Liver (tissue), 9 donors: Measurements from ENCODE around the gene SPARC. TPM values are rescaled to one million over a fixed set of nuclear protein-coding genes. Genes with fewer than 3 reads are reported as not detected.

ENCODE experiments used
- DNase-seq: peaks from one replicate; pipeline ENCODE4 v3.0.0-alpha.2; 2017; ENCODE audit warnings: low spot score
- H3K27ac ChIP-seq, 2 donors: one replicate each; pipeline ENCODE4 v1.7.0; 2013; ENCODE audit warnings: inconsistent platforms in 2 of 2, low read length in 2 of 2, control low read depth in 1 of 2, low read depth in 1 of 2, mild to moderate bottlenecking in 1 of 2
- H3K27me3 ChIP-seq, 4 donors: one replicate each; pipeline versions ENCODE4 v1.6.1 to v1.7.0; 2013; ENCODE audit warnings: low read length in 3 of 4, inconsistent platforms in 1 of 4, mild to moderate bottlenecking in 1 of 4, moderate library complexity in 1 of 4; ENCODE audit not compliant: control insufficient read depth in 4 of 4, insufficient read depth in 4 of 4
- H3K36me3 ChIP-seq, 4 donors: one replicate each; pipeline versions ENCODE4 v1.6.1 to v1.7.0; 2013; ENCODE audit warnings: low read length in 3 of 4, mild to moderate bottlenecking in 3 of 4, low read depth in 1 of 4, moderate library complexity in 1 of 4; ENCODE audit not compliant: control insufficient read depth in 4 of 4, insufficient read depth in 3 of 4
- H3K4me1 ChIP-seq, 4 donors: one replicate each; pipeline versions ENCODE4 v1.6.1 to v1.7.0; 2013; ENCODE audit warnings: low read length in 3 of 4, mild to moderate bottlenecking in 3 of 4, moderate library complexity in 1 of 4; ENCODE audit not compliant: control insufficient read depth in 4 of 4, insufficient read depth in 4 of 4
- H3K4me3 ChIP-seq, 3 donors: one replicate each; pipeline versions ENCODE4 v1.6.1 to v1.7.0; 2013; ENCODE audit warnings: low read length in 3 of 3, control low read depth in 1 of 3, low read depth in 1 of 3, mild to moderate bottlenecking in 1 of 3
- H3K9ac ChIP-seq, 2 donors: one replicate each; pipeline ENCODE4 v1.7.0; 2013; ENCODE audit warnings: low read length in 2 of 2, mild to moderate bottlenecking in 2 of 2, moderate library complexity in 2 of 2, control low read depth in 1 of 2, low read depth in 1 of 2
- H3K9me3 ChIP-seq, 4 donors: one replicate each; pipeline versions ENCODE4 v1.6.1 to v1.7.0; 2013; ENCODE audit warnings: low read length in 3 of 4; ENCODE audit not compliant: control insufficient read depth in 4 of 4
- EGR1 ChIP-seq, 2 donors: IDR thresholded peaks; 2 replicates each; pipeline ENCODE4 v1.6.1; 2016 to 2018; ENCODE audit warnings: antibody characterized with exemption in 2 of 2, low read depth in 2 of 2
- FOXA1 ChIP-seq: IDR thresholded peaks from 2 replicates; pipeline ENCODE4 v1.6.1; 2016; ENCODE audit warnings: antibody characterized with exemption
- FOXA2 ChIP-seq: IDR thresholded peaks from 2 replicates; pipeline ENCODE4 v1.6.1; 2016; ENCODE audit warnings: antibody characterized with exemption
- GABPA ChIP-seq, 2 donors: IDR thresholded peaks in 1 of 2; conservative IDR thresholded peaks in 1 of 2; 2 replicates each; pipeline ENCODE4 v1.6.1; 2016; ENCODE audit warnings: antibody characterized with exemption in 2 of 2, mild to moderate bottlenecking in 1 of 2, moderate library complexity in 1 of 2
- HNF4A ChIP-seq, 2 donors: conservative IDR thresholded peaks; 2 replicates each; pipeline ENCODE4 v1.6.1; 2016; ENCODE audit warnings: antibody characterized with exemption in 2 of 2, mild to moderate bottlenecking in 2 of 2
- HNF4G ChIP-seq: IDR thresholded peaks from 2 replicates; pipeline ENCODE4 v1.6.1; 2016; ENCODE audit warnings: antibody characterized with exemption
- JUND ChIP-seq, 2 donors: IDR thresholded peaks; 2 replicates each; pipeline ENCODE4 v1.6.1; 2016; ENCODE audit warnings: antibody characterized with exemption in 2 of 2
- NR2F2 ChIP-seq: IDR thresholded peaks from 2 replicates; pipeline ENCODE4 v1.6.1; 2016; ENCODE audit warnings: antibody characterized with exemption
- RAD21 ChIP-seq, 2 donors: IDR thresholded peaks; 2 replicates each; pipeline ENCODE4 v1.6.1; 2016; ENCODE audit warnings: antibody characterized with exemption in 2 of 2, mild to moderate bottlenecking in 2 of 2
- RXRA ChIP-seq, 2 donors: IDR thresholded peaks; 2 replicates each; pipeline ENCODE4 v1.6.1; 2017 to 2018; ENCODE audit warnings: antibody characterized with exemption in 2 of 2, mild to moderate bottlenecking in 1 of 2
- SP1 ChIP-seq: IDR thresholded peaks from 2 replicates; pipeline ENCODE4 v1.6.1; 2018; ENCODE audit warnings: antibody characterized with exemption, mild to moderate bottlenecking
- TAF1 ChIP-seq: conservative IDR thresholded peaks from 2 replicates; pipeline ENCODE4 v1.6.1; 2016; ENCODE audit warnings: antibody characterized with exemption, mild to moderate bottlenecking
- YY1 ChIP-seq: IDR thresholded peaks from 2 replicates; pipeline ENCODE4 v1.6.1; 2016; ENCODE audit warnings: antibody characterized with exemption, mild to moderate bottlenecking
- WGBS: extraction: QIAGEN DNeasy Blood & Tissue Kit; methylation state at CpG from one replicate; pipeline ENCODE4 v1.1.7; 2013; 5-methylcytosine and 5-hydroxymethylcytosine counted together
- polyA plus RNA-seq, 2 donors: library from polyadenylated mRNA; stranded (reverse) in 1 of 2; unstranded in 1 of 2; fragments of 200-250 nt in 1 of 2; fragments of >200 nt in 1 of 2; fragmentation: Nextera tagmentation in 1 of 2; extraction: Ambion mirVana in 1 of 2; gene quantifications; one replicate each; pipeline versions ENCODE4 v1.2.1 to v1.2.3, GENCODE V29; 2013 to 2015
- total RNA-seq, 2 donors: library from RNA; depleted of rRNA; stranded (reverse); fragments of >200 nt; gene quantifications; one replicate each; pipeline ENCODE4 v1.2.3, GENCODE V29; 2014
- TF ChIP-seq, protein P1 (sequence below): IDR thresholded peaks from 2 replicates; pipeline ENCODE4 v1.6.1; 2016; ENCODE audit warnings: antibody characterized with exemption
- TF ChIP-seq, protein P2 (sequence below): IDR thresholded peaks from 2 replicates; pipeline ENCODE4 v1.6.1; 2016; ENCODE audit warnings: antibody characterized with exemption
- TF ChIP-seq, protein P3 (sequence below): IDR thresholded peaks from 2 replicates; pipeline ENCODE4 v1.6.1; 2016; ENCODE audit warnings: antibody characterized with exemption, mild to moderate bottlenecking
- TF ChIP-seq, protein P4 (sequence below): fragments of 150-350 bp; IDR thresholded peaks from 2 replicates; pipeline ENCODE4 v1.5.1; 2017; ENCODE audit warnings: improper control_type of control experiment, low read depth, low read length; ENCODE audit not compliant: missing input control
- donor health status: healthy.
- donor health status: healthy.
- donor health status: healthy.
- donor health status: healthy.
- donor health status: healthy.

The SPARC gene
- total and polyA plus RNA-seq, 4 donors: 96.6 to 269 (median 110) TPM

DNA sequence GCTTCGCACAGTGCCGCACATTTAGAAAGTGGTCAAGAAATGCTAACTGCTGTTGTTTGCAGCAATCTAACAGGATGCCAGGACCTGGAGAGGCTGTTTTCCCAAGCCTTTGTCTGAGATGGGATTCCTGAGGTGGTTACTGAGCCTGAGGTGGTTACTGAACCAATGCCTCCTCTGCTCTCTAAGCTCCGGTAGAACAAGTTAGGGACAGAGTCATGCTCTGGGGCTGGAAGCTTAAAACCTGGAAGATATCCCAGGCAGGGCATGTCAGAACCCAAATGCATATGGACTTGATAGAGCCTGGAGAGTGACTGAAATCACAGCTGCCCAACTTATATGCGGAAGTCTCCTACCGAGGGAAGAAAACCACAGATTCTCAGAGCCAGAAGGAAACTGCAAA is 49.0 kb downstream of the SPARC start:
- Histone ChIP-seq H3K9ac (no peak overlapping the region), H3K9me3 (no peaks in the 10 kb centered on the region), H3K27ac (no peak overlapping the region), H3K4me1 (no peaks in the 10 kb centered on the region), H3K36me3 (no peaks in the 10 kb centered on the region), H3K27me3 (no peaks in the 10 kb centered on the region), H3K4me3 (no peak overlapping the region)
- TF ChIP-seq HNF4A (conservative IDR thresholded peaks at IDR 0.05) (no peak), HNF4G (no peak), TAF1 (no peak), YY1 (no peak), FOXA1 (no peak), RXRA (IDR thresholded peaks at IDR 0.05) (no peak), EGR1 (IDR thresholded peaks at IDR 0.05; ENCODE audit: low read depth in 2 of 2) (no peak), FOXA2 (no peak)
- TF ChIP-seq, protein P1, sequence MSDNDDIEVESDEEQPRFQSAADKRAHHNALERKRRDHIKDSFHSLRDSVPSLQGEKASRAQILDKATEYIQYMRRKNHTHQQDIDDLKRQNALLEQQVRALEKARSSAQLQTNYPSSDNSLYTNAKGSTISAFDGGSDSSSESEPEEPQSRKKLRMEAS: no peak
- TF ChIP-seq, protein P2, sequence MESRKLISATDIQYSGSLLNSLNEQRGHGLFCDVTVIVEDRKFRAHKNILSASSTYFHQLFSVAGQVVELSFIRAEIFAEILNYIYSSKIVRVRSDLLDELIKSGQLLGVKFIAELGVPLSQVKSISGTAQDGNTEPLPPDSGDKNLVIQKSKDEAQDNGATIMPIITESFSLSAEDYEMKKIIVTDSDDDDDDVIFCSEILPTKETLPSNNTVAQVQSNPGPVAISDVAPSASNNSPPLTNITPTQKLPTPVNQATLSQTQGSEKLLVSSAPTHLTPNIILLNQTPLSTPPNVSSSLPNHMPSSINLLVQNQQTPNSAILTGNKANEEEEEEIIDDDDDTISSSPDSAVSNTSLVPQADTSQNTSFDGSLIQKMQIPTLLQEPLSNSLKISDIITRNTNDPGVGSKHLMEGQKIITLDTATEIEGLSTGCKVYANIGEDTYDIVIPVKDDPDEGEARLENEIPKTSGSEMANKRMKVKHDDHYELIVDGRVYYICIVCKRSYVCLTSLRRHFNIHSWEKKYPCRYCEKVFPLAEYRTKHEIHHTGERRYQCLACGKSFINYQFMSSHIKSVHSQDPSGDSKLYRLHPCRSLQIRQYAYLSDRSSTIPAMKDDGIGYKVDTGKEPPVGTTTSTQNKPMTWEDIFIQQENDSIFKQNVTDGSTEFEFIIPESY: no peak
- DNase-seq: no peak
- WGBS: 72% methylated on average over 5 of the region's 5 CpGs

DNA sequence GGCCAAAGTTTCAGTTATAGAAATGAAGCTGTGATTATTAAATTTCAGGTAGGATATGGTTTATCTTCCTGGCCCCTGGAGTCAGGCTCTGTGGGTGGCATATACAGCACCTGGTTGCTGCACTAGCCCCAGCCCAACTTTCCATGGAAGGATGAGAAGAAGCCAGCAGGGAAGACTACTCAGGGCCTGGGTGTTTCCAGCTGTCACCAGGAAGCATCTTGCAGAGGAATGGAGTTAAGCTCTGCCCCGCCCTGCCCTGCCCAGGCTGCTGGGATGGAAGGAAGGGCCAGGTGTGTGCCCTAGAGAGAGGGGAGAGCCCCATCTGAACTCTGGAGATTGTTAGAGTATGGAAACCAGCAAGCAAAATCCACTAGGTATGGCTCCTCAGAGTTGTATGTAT is 52.8 kb downstream of the SPARC start:
- Histone ChIP-seq H3K4me3 (no peak overlapping the region), H3K27ac (no peak overlapping the region), H3K4me1 (no peaks in the 10 kb centered on the region), H3K9ac (no peak overlapping the region), H3K27me3 (no peaks in the 10 kb centered on the region), H3K36me3 (no peaks in the 10 kb centered on the region), H3K9me3 (no peaks in the 10 kb centered on the region)
- TF ChIP-seq EGR1 (IDR thresholded peaks at IDR 0.05; ENCODE audit: low read depth in 2 of 2): no peak
- no peak for TF ChIP-seq NR2F2
- TF ChIP-seq RXRA (IDR thresholded peaks at IDR 0.05): no peak
- TF ChIP-seq YY1: no peak
- TF ChIP-seq TAF1: no peak
- no peak for TF ChIP-seq FOXA1
- no peak for TF ChIP-seq HNF4G
- TF ChIP-seq GABPA (IDR thresholded peaks at IDR 0.05 in 1 of 2, conservative IDR thresholded peaks at IDR 0.05 in 1 of 2): no peak
- no peak for TF ChIP-seq SP1
- TF ChIP-seq HNF4A (conservative IDR thresholded peaks at IDR 0.05): no peak
- TF ChIP-seq, protein P1: no peak
- TF ChIP-seq, protein P3, sequence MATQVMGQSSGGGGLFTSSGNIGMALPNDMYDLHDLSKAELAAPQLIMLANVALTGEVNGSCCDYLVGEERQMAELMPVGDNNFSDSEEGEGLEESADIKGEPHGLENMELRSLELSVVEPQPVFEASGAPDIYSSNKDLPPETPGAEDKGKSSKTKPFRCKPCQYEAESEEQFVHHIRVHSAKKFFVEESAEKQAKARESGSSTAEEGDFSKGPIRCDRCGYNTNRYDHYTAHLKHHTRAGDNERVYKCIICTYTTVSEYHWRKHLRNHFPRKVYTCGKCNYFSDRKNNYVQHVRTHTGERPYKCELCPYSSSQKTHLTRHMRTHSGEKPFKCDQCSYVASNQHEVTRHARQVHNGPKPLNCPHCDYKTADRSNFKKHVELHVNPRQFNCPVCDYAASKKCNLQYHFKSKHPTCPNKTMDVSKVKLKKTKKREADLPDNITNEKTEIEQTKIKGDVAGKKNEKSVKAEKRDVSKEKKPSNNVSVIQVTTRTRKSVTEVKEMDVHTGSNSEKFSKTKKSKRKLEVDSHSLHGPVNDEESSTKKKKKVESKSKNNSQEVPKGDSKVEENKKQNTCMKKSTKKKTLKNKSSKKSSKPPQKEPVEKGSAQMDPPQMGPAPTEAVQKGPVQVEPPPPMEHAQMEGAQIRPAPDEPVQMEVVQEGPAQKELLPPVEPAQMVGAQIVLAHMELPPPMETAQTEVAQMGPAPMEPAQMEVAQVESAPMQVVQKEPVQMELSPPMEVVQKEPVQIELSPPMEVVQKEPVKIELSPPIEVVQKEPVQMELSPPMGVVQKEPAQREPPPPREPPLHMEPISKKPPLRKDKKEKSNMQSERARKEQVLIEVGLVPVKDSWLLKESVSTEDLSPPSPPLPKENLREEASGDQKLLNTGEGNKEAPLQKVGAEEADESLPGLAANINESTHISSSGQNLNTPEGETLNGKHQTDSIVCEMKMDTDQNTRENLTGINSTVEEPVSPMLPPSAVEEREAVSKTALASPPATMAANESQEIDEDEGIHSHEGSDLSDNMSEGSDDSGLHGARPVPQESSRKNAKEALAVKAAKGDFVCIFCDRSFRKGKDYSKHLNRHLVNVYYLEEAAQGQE: no peak
- TF ChIP-seq JUND (IDR thresholded peaks at IDR 0.05): no peak
- TF ChIP-seq, protein P4, sequence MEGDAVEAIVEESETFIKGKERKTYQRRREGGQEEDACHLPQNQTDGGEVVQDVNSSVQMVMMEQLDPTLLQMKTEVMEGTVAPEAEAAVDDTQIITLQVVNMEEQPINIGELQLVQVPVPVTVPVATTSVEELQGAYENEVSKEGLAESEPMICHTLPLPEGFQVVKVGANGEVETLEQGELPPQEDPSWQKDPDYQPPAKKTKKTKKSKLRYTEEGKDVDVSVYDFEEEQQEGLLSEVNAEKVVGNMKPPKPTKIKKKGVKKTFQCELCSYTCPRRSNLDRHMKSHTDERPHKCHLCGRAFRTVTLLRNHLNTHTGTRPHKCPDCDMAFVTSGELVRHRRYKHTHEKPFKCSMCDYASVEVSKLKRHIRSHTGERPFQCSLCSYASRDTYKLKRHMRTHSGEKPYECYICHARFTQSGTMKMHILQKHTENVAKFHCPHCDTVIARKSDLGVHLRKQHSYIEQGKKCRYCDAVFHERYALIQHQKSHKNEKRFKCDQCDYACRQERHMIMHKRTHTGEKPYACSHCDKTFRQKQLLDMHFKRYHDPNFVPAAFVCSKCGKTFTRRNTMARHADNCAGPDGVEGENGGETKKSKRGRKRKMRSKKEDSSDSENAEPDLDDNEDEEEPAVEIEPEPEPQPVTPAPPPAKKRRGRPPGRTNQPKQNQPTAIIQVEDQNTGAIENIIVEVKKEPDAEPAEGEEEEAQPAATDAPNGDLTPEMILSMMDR: no peak
- no peak for TF ChIP-seq RAD21 (IDR thresholded peaks at IDR 0.05)
- 70% methylated on average over 1 of the region's 1 CpG for WGBS
- no peak for DNase-seq
